C4-2B (cell line): ENCODE results near the gene HLA-DMB.

Source experiments
- CTCF ChIP-seq: fragments of 450-650 bp; conservative IDR thresholded peaks from 2 replicates; pipeline ENCODE4 v1.5.1; 2017; ENCODE audit warnings: mild to moderate bottlenecking
- ZFX ChIP-seq: fragments of 450-650 bp; IDR thresholded peaks from 2 replicates; pipeline ENCODE4 v1.6.1; 2017

DNA sequence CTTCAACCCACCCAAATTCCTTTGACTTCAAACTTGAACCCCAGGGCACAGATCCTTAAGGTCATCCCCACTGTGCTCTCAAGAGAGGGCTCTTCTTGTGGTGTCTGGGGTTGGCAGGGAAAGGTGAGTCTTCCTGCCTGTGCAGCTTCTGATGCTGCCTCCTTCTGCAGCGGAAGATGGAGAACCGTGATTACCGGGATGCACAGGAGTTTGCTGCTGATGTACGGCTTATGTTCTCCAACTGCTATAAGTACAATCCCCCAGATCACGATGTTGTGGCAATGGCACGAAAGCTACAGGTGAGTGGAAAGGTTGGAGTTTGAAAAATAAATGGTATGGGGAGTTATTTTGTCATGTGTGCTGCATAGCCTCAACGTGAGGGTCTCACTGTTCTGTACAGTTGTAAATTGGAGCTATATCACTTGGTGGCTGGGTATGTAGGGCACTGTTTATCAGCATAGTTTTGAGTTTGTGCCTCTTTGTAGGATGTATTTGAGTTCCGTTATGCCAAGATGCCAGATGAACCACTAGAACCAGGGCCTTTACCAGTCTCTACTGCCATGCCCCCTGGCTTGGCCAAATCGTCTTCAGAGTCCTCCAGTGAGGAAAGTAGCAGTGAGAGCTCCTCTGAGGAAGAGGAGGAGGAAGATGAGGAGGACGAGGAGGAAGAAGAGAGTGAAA is 36.6 kb upstream of the HLA-DMB start:
- no peak for TF ChIP-seq CTCF
- TF ChIP-seq ZFX, result no peak
